ENCODE measurements around the gene OR10T2. TPM values are rescaled to one million over a fixed set of nuclear protein-coding genes. Genes with fewer than 3 reads are reported as not detected.
"Not testable (repeated sequence)": the region's sequence is repeated elsewhere in the genome, so short reads cannot be mapped to it uniquely, and the experiment has no call there.

OR10T2 gene
- polyA plus RNA-seq, 1 donor from 2014 or later = not detected

- H3K79me2 ChIP-seq (replicated peaks; ENCODE audit: insufficient read depth, low read length) = no peaks in the 10 kb centered on the region
- no peak overlapping the region for H3K4me3 ChIP-seq (ENCODE audit: low read length)
- no peak overlapping the region for H3K27ac ChIP-seq (ENCODE audit: low read length)
- no peaks in the 10 kb centered on the region for H4K20me1 ChIP-seq (ENCODE audit: insufficient read depth)
- no peaks in the 10 kb centered on the region for H3K36me3 ChIP-seq (ENCODE audit: insufficient read depth, low read length)
- H3K9me2 ChIP-seq (ENCODE audit: insufficient read depth, low read length) = no peaks in the 10 kb centered on the region
- H3K9me3 ChIP-seq (ENCODE audit: low read length) = no peaks in the 10 kb centered on the region
- H3K4me2 ChIP-seq (ENCODE audit: low read length) = no peak overlapping the region
- H3K27me3 ChIP-seq (ENCODE audit: insufficient read depth, low read depth, low read length) = no peaks in the 10 kb centered on the region
- no peak overlapping the region for H3K9ac ChIP-seq (ENCODE audit: low read length)
- no peak overlapping the region for H2AFZ ChIP-seq (ENCODE audit: low read depth, low read length)
- TF ChIP-seq POLR2AphosphoS5 (IDR thresholded peaks at IDR 0.05) (no peak), REST (IDR thresholded peaks at IDR 0.05; ENCODE audit: borderline replicate concordance) (no peak), EZH2 (IDR thresholded peaks at IDR 0.05; ENCODE audit: borderline replicate concordance, insufficient read depth, low read length, poor library complexity, severe bottlenecking) (no peak), SMC3 (conservative IDR thresholded peaks at IDR 0.05; ENCODE audit: poor library complexity) (no peak), TAF1 (IDR thresholded peaks at IDR 0.05; ENCODE audit: low read depth) (no peak), EP300 (conservative IDR thresholded peaks at IDR 0.05; ENCODE audit: poor library complexity, severe bottlenecking) (no peak), RAD21 (conservative IDR thresholded peaks at IDR 0.05) (no peak), CTCF (IDR thresholded peaks at IDR 0.05; ENCODE audit: poor library complexity, severe bottlenecking) (no peak), MXI1 (conservative IDR thresholded peaks at IDR 0.05; ENCODE audit: poor library complexity, severe bottlenecking) (no peak)
- H3F3A ChIP-seq (ENCODE audit: insufficient read depth, low read length, poor library complexity, severe bottlenecking) = no peaks in the 10 kb centered on the region
Measured at GRCh38 chr1:158434741-158435140, 35.5 kb upstream of the OR10T2 start.

GRCh38 chr1:158430163-158430562, 30.9 kb upstream of the OR10T2 start:
- H3K27me3 ChIP-seq (ENCODE audit: insufficient read depth, low read depth, low read length); H2AFZ ChIP-seq (ENCODE audit: low read depth, low read length); H3K9me3 ChIP-seq (ENCODE audit: low read length); H3K27ac ChIP-seq (ENCODE audit: low read length); H3F3A ChIP-seq (ENCODE audit: insufficient read depth, low read length, poor library complexity, severe bottlenecking); H4K20me1 ChIP-seq (ENCODE audit: insufficient read depth); H3K36me3 ChIP-seq (ENCODE audit: insufficient read depth, low read length); H3K79me2 ChIP-seq (replicated peaks; ENCODE audit: insufficient read depth, low read length); H3K4me3 ChIP-seq (ENCODE audit: low read length); H3K9me2 ChIP-seq (ENCODE audit: insufficient read depth, low read length); H3K4me2 ChIP-seq (ENCODE audit: low read length); H3K9ac ChIP-seq (ENCODE audit: low read length): not testable (repeated sequence)

GRCh38 chr1:158426137-158426536, 26.9 kb upstream of the OR10T2 start, which contains the start of gene OR10K2:
Gene OR10K2 (minus strand): TSS chr1:158426237. CDS start chr1:158420866, 5,371 bp downstream.
- Histone ChIP-seq H3K9me2 (ENCODE audit: insufficient read depth, low read length) (no peaks in the 10 kb centered on the region), H3K27me3 (ENCODE audit: insufficient read depth, low read depth, low read length) (no peaks in the 10 kb centered on the region), H3K36me3 (ENCODE audit: insufficient read depth, low read length) (no peaks in the 10 kb centered on the region), H3K9ac (ENCODE audit: low read length) (no peak within 1 kb of the TSS), H3K9me3 (ENCODE audit: low read length) (no peaks in the 10 kb centered on the region), H2AFZ (ENCODE audit: low read depth, low read length) (no peak within 1 kb of the TSS), H3K4me3 (ENCODE audit: low read length) (no peak within 1 kb of the TSS), H3K4me2 (ENCODE audit: low read length) (no peak within 1 kb of the TSS), H4K20me1 (ENCODE audit: insufficient read depth) (no peaks in the 10 kb centered on the region), H3K79me2 (replicated peaks; ENCODE audit: insufficient read depth, low read length) (no peaks in the 10 kb centered on the region), H3K27ac (ENCODE audit: low read length) (no peak within 1 kb of the TSS), H3F3A (ENCODE audit: insufficient read depth, low read length, poor library complexity, severe bottlenecking) (no peaks in the 10 kb centered on the region)
- no peak for TF ChIP-seq RAD21 (conservative IDR thresholded peaks at IDR 0.05)
- no peak for TF ChIP-seq CTCF (IDR thresholded peaks at IDR 0.05; ENCODE audit: poor library complexity, severe bottlenecking)
- no peak for TF ChIP-seq SMC3 (conservative IDR thresholded peaks at IDR 0.05; ENCODE audit: poor library complexity)
- no peak for TF ChIP-seq EP300 (conservative IDR thresholded peaks at IDR 0.05; ENCODE audit: poor library complexity, severe bottlenecking)
- TF ChIP-seq TAF1 (IDR thresholded peaks at IDR 0.05; ENCODE audit: low read depth) = no peak
- no peak for TF ChIP-seq POLR2AphosphoS5 (IDR thresholded peaks at IDR 0.05)
- TF ChIP-seq EZH2 (IDR thresholded peaks at IDR 0.05; ENCODE audit: borderline replicate concordance, insufficient read depth, low read length, poor library complexity, severe bottlenecking) = no peak
- TF ChIP-seq MXI1 (conservative IDR thresholded peaks at IDR 0.05; ENCODE audit: poor library complexity, severe bottlenecking) = no peak
- no peak for TF ChIP-seq REST (IDR thresholded peaks at IDR 0.05; ENCODE audit: borderline replicate concordance)

Data from neural cell (in vitro differentiated cells).